ENCODE data around the gene DVL2.

DNA sequence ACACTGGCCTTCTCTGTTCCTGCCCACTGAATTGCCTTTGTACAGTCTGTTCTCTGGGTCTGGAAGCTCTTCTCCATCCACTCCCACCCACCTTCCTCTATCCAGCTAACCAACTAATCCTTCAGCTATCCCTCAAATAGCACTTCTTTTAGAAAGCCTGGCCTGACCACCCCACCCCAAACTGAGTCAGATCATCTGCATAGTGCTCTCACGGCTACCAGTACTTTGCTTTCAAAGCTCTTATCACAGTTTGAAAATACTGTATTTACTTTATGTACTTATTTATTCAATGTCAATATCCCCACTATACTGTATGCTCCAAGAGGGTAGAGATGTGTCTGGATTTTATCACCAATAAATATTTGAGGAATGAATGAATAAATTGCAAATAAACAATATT is 32.5 kb upstream of the DVL2 start:
- TF ChIP-seq, protein P1, sequence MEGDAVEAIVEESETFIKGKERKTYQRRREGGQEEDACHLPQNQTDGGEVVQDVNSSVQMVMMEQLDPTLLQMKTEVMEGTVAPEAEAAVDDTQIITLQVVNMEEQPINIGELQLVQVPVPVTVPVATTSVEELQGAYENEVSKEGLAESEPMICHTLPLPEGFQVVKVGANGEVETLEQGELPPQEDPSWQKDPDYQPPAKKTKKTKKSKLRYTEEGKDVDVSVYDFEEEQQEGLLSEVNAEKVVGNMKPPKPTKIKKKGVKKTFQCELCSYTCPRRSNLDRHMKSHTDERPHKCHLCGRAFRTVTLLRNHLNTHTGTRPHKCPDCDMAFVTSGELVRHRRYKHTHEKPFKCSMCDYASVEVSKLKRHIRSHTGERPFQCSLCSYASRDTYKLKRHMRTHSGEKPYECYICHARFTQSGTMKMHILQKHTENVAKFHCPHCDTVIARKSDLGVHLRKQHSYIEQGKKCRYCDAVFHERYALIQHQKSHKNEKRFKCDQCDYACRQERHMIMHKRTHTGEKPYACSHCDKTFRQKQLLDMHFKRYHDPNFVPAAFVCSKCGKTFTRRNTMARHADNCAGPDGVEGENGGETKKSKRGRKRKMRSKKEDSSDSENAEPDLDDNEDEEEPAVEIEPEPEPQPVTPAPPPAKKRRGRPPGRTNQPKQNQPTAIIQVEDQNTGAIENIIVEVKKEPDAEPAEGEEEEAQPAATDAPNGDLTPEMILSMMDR (IDR thresholded peaks at IDR 0.05) = no peak
- TF ChIP-seq POLR2A (IDR thresholded peaks at IDR 0.05) = no peak
